Keratinocyte (primary cell): ENCODE data around the gene NECTIN1. TPM values are rescaled to one million over a fixed set of nuclear protein-coding genes. Genes with fewer than 3 reads are reported as not detected.
A peak's percentile ranks its signal among the peaks of the same experiment; 100 is the strongest.

Source experiments
- DNase-seq: peaks from one replicate; pipeline ENCODE4 v3.0.0-alpha.2; 2011; ENCODE audit warnings: low read depth, missing footprints, low spot score
- FAIRE-seq: peaks from 2 replicates; lab custom pipeline; 2011; peaks lifted over from hg19 to GRCh38; lab: Jason Lieb, UNC
- H2AFZ ChIP-seq: 2 replicates; pipeline ENCODE4 v1.6.0; 2012; ENCODE audit warnings: low read length, control low read depth, inconsistent platforms; ENCODE audit not compliant: control insufficient read depth
- H3K27ac ChIP-seq: 2 replicates; pipeline ENCODE4 v1.5.1; 2011; ENCODE audit warnings: low read length; ENCODE audit not compliant: control insufficient read depth, insufficient read depth
- H3K27me3 ChIP-seq: 3 replicates; pipeline ENCODE4 v1.6.0; 2011; ENCODE audit warnings: low read length; ENCODE audit not compliant: control insufficient read depth, insufficient read depth; ENCODE audit errors: extremely low read depth
- H3K36me3 ChIP-seq, 2 experiments: 2 replicates in 1 of 2; 3 replicates in 1 of 2; pipeline ENCODE4 v1.5.1; 2011; ENCODE audit warnings: low read length in 2 of 2, mild to moderate bottlenecking in 1 of 2; ENCODE audit not compliant: control insufficient read depth in 2 of 2, insufficient read depth in 2 of 2; ENCODE audit errors: extremely low read depth in 1 of 2
- H3K4me1 ChIP-seq: 3 replicates; pipeline ENCODE4 v1.5.1; 2011; ENCODE audit warnings: low read length; ENCODE audit not compliant: control insufficient read depth, insufficient read depth; ENCODE audit errors: extremely low read depth
- H3K4me2 ChIP-seq: 3 replicates; pipeline ENCODE4 v1.6.0; 2011; ENCODE audit warnings: low read depth, low read length; ENCODE audit not compliant: control insufficient read depth, insufficient read depth; ENCODE audit errors: extremely low read depth
- H3K4me3 ChIP-seq, 3 experiments: fragments of 200-600 bp in 1 of 3; sonication (generic) in 1 of 3; 2 replicates in 2 of 3; 3 replicates in 1 of 3; pipeline ENCODE4 v1.5.1; 2011 to 2016; ENCODE audit warnings: low read length in 3 of 3, mild to moderate bottlenecking in 3 of 3, control low read depth in 2 of 3, inconsistent platforms in 1 of 3, low read depth in 1 of 3, mixed read lengths in 1 of 3, mixed run types in 1 of 3, moderate library complexity in 1 of 3; ENCODE audit not compliant: control insufficient read depth in 2 of 3, insufficient read depth in 2 of 3; ENCODE audit errors: extremely low read depth in 1 of 3
- H3K79me2 ChIP-seq: 2 replicates; pipeline ENCODE4 v1.6.0; 2012; ENCODE audit warnings: low read length; ENCODE audit not compliant: control insufficient read depth, insufficient read depth
- H3K9ac ChIP-seq: 3 replicates; pipeline ENCODE4 v1.6.0; 2011; ENCODE audit warnings: low read length; ENCODE audit not compliant: control insufficient read depth, insufficient read depth; ENCODE audit errors: extremely low read depth
- H3K9me1 ChIP-seq: 3 replicates; pipeline ENCODE4 v1.6.0; 2011; ENCODE audit warnings: low read length; ENCODE audit not compliant: control insufficient read depth, insufficient read depth; ENCODE audit errors: extremely low read depth
- H3K9me3 ChIP-seq: 2 replicates; pipeline ENCODE4 v1.5.1; 2012; ENCODE audit warnings: low read depth, low read length; ENCODE audit not compliant: control insufficient read depth
- H4K20me1 ChIP-seq: 3 replicates; pipeline ENCODE4 v1.6.0; 2011; ENCODE audit warnings: low read length; ENCODE audit not compliant: control insufficient read depth, insufficient read depth; ENCODE audit errors: extremely low read depth
- CTCF ChIP-seq, 3 experiments: IDR thresholded peaks in 1 of 3; conservative IDR thresholded peaks in 1 of 3; optimal IDR thresholded peaks in 1 of 3; 2 replicates in 2 of 3; 3 replicates in 1 of 3; pipeline versions ENCODE3 to v1.5.1; 2011; ENCODE audit warnings: low read length in 3 of 3, mild to moderate bottlenecking in 3 of 3, moderate library complexity in 2 of 3, control low read depth in 1 of 3, inconsistent platforms in 1 of 3; ENCODE audit not compliant: insufficient read depth in 2 of 3; ENCODE audit errors: extremely low read depth in 1 of 3
- EZH2 ChIP-seq: IDR thresholded peaks from one replicate; pipeline ENCODE4 v1.6.1; 2012; ENCODE audit warnings: inconsistent platforms, mild to moderate bottlenecking, low read length, moderate library complexity
- dilution Hi-C: fragments of 300-500 bp; cut with MboI; formaldehyde crosslinking; loops from one replicate; pipeline ENCODE4 v1.7.0; 2020; ENCODE audit warnings: low sequenced_read_pairs; ENCODE audit not compliant: extremely low pct_ligation_motif_present
- polyA plus RNA-seq, 5 experiments: library from polyadenylated mRNA; depleted of rRNA in 3 of 5; stranded (reverse) in 3 of 5; stranded (forward) in 1 of 5; unstranded in 1 of 5; fragments of >200 nt; gene quantifications; 1 replicate in 1 of 5; 2 replicates in 3 of 5; 3 replicates in 1 of 5; pipeline versions ENCODE4 v1.2.1 to v1.2.3, GENCODE V29; 2011 to 2012; ENCODE audit warnings: missing spikeins in 2 of 5, low read depth in 1 of 5, low replicate concordance in 1 of 5

Gene NECTIN1
- polyA plus RNA-seq, 1 donor (not counting 4 experiments of a cell fraction or from before 2014, with no cell fraction given): 37.5 TPM

GRCh38 chr11:119694334-119694733 lies 34.7 kb downstream of the NECTIN1 start:
- peak overlapping the region; percentile 92 for H3K9ac ChIP-seq
- H3K4me3 ChIP-seq: peak overlapping the region in 1 of 3 experiments; percentile 17
- H3K4me1 ChIP-seq: peaks cover 98% of the 10 kb centered on the region
- DNase-seq (no peak), FAIRE-seq (peak; percentile 52)
- dilution Hi-C loops: no loop called here
- H4K20me1 ChIP-seq: no peaks in the 10 kb centered on the region
- H3K27ac ChIP-seq: peak overlapping the region; percentile 100
- no peaks in the 10 kb centered on the region for H3K27me3 ChIP-seq
- H3K9me1 ChIP-seq: peaks cover 2% of the 10 kb centered on the region
- H3K79me2 ChIP-seq: peaks cover 71% of the 10 kb centered on the region
- TF ChIP-seq EZH2 (no peak), CTCF (optimal IDR thresholded peaks at IDR 0.05 in 1 of 3, IDR thresholded peaks at IDR 0.05 in 1 of 3, conservative IDR thresholded peaks at IDR 0.05 in 1 of 3; ENCODE audit: extremely low read depth in 1 of 3, insufficient read depth in 2 of 3, low read length in 3 of 3) (no peak)
- H3K9me3 ChIP-seq: no peaks in the 10 kb centered on the region
- no peak overlapping the region for H2AFZ ChIP-seq
- peaks cover 0 to 5% of the 10 kb centered on the region in 2 experiments for H3K36me3 ChIP-seq
- H3K4me2 ChIP-seq: peak overlapping the region; percentile 55

DNA sequence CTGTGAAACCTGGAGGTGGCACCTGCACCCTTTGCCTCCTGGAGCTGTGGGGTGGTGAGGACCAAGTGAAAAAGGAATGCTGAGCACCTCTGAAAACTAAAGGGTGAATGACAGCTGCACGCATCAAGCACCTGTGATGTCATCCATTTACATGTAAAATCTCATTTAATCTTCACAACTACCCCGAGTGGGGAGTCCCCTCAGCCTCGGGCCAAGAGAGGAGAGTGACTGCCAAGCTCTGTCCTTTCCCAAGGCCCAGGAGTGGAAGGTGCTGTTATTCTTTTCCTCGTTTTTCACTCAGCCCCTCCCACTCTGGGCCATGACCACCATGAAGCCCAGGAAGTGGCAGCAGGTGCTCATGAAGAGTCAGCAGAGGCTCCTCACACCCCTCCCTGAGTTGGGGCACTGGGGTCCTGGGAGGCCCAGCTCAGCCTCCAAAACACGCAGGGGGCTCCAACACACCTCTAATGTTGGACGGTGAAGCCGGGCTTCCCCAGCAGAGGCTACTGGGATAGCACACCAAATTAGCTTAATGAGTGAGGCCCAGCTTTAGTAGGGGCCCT lies 35.7 kb downstream of the NECTIN1 start:
- H3K27me3 ChIP-seq: no peaks in the 10 kb centered on the region
- no peak overlapping the region for H3K4me3 ChIP-seq
- peaks cover 98% of the 10 kb centered on the region for H3K4me1 ChIP-seq
- TF ChIP-seq EZH2: no peak
- no peak for TF ChIP-seq CTCF (optimal IDR thresholded peaks at IDR 0.05 in 1 of 3, IDR thresholded peaks at IDR 0.05 in 1 of 3, conservative IDR thresholded peaks at IDR 0.05 in 1 of 3; ENCODE audit: extremely low read depth in 1 of 3, insufficient read depth in 2 of 3, low read length in 3 of 3)
- H3K9me3 ChIP-seq: no peaks in the 10 kb centered on the region
- DNase-seq (no peak), FAIRE-seq (peak; percentile 53)
- peak overlapping the region; percentile 100 for H3K27ac ChIP-seq
- H4K20me1 ChIP-seq: no peaks in the 10 kb centered on the region
- H3K36me3 ChIP-seq: peaks cover 0 to 5% of the 10 kb centered on the region in 2 experiments
- peak overlapping the region; percentile 92 for H3K9ac ChIP-seq
- H2AFZ ChIP-seq: no peak overlapping the region
- dilution Hi-C loops: no loop called here
- peak overlapping the region; percentile 29 for H3K4me2 ChIP-seq
- peaks cover 2% of the 10 kb centered on the region for H3K9me1 ChIP-seq
- H3K79me2 ChIP-seq: peaks cover 70% of the 10 kb centered on the region
